IPS-NIHi7 (cell line): ENCODE results near the gene EGLN2.
"Not testable (repeated sequence)": the region's sequence is repeated elsewhere in the genome, so short reads cannot be mapped to it uniquely, and the experiment has no call there.

Experiments
- DNase-seq: peaks from one replicate; pipeline ENCODE4 v3.0.0; 2012; ENCODE audit warnings: mixed read lengths; ENCODE audit errors: extremely low spot score

EGLN2 gene

GRCh38 chr19:40798683-40799557 lies at the start of gene EGLN2:
TSS of gene EGLN2 (plus strand) at chr19:40799191. CDS start at chr19:40800573, 1,382 bp downstream.
- DNase-seq: peak; percentile 89

- peak; percentile 99 for DNase-seq
Observed at GRCh38 chr19:40750058-40750873, 48.7 kb upstream of the EGLN2 start, which contains the start of gene ACTMAP. TSS of gene ACTMAP (minus strand) at chr19:40750477. CDS start at chr19:40749803, 674 bp downstream.

DNA sequence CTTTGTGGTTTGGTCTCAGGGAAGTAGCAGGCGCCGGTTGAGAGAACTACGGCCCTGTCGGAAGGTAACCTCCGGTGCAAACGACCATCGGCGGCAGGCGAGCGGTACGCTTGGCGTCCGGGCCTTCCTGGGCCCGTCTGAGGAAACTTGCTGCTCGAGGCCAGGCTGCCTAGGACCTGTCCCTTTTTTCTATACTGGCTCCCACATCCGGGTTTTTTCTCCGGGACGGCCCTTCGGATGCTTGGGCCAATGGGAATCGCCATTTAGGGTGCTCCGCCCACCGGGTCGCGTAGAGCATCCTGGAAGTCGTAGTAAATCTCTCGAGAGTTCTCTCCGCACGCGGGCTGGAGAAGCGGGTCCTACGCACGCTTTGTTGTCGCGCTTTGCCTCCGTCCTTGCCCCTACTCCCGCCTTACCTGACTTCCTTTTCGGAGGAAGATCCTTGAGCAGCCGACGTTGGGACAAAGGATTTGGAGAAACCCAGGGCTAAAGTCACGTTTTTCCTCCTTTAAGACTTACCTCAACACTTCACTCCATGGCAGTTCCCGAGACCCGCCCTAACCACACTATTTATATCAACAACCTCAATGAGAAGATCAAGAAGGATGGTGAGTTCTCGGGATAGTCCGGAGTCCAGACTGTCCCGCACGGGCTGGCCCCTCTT lies 48.0 kb upstream of the EGLN2 start, which contains the start of gene SNRPA:
SNRPA (plus strand) TSS at position 330 of the 664 bp plus-strand sequence; CDS start at position 536, 206 bp downstream.
- DNase-seq: peak; percentile 95

GRCh38 chr19:40752257-40752781 lies 46.7 kb upstream of the EGLN2 start:
- DNase-seq: no peak

- no peak for DNase-seq
Observed at GRCh38 chr19:40754611-40755247, 44.3 kb upstream of the EGLN2 start.

GRCh38 chr19:40755248-40755624 lies 43.8 kb upstream of the EGLN2 start:
- DNase-seq: no peak

DNA sequence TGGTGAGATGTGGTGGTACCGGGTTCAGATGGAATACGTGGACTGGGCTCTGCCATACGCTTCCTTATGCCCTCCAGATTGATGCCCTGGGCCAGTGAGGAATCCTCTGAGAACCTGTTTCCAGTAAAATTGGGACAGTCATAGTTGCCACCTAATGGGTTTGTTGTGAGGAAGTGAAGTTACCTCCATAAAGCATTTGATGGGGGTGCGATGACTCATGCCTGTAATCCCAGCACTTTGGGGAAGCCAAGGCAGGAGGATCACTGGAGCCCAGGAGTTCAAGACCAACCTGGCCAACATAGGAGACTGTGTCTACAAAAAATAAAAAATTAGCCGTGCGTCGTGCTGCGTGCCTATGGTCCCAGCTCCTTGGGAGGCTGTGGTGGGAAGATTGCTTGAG lies 43.2 kb upstream of the EGLN2 start:
- no peak for DNase-seq

GRCh38 chr19:40756502-40757110 lies 42.4 kb upstream of the EGLN2 start:
- DNase-seq: no peak

GRCh38 chr19:40758491-40758890 lies 40.5 kb upstream of the EGLN2 start:
- no peak for DNase-seq

GRCh38 chr19:40759352-40759751 lies 39.6 kb upstream of the EGLN2 start:
- DNase-seq: no peak

DNA sequence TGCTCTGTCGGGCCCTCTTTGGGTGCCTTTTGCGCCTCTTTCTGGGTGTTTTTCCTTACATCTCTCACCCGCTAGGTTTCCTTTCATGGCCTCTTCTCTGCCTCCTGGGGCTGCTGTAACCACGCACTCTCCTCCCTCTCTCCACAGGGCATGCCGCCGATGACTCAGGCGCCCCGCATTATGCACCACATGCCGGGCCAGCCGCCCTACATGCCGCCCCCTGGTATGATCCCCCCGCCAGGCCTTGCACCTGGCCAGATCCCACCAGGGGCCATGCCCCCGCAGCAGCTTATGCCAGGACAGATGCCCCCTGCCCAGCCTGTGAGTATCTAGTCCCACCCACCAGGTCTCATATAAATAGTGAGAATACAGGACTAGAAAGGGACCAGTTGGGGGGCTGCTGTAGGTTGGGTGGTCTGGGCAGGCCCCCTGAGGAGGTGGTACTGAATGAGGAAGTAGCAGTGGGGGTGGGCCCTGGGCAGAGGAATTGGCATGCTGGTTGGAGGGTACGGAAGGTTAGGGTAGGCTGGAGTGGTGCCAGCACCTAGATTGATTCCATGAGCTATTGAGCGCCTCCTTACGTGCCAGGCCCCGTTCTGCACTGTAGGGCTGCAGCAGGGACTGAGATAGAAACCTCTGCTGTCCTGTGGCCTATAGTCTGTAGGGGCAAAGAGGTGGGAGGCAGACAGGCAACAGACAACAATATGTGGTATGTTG lies 36.1 kb upstream of the EGLN2 start:
- no peak for DNase-seq

- DNase-seq: no peak
Observed at GRCh38 chr19:40763526-40763925, 35.5 kb upstream of the EGLN2 start.

DNA sequence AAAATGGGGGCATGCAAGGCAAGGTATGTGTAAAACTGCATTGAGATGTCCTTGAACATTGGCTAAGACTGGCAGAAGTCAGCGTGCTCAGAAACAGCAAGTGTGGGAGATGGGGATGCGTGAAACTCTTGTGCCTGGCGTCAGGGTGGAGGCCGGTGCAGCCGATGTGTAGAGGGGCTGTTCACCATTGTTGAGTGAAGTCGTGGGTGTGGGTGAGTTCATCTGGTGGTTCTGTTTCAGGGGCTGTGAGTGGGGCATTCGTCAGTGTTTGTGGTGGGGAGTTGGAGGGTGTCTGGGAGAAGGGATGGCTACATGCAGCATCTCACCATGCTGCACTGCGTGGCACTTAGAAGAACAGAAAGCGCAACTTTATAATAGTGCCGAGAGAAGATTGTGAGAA lies 35.0 kb upstream of the EGLN2 start:
- DNase-seq: no peak

DNA sequence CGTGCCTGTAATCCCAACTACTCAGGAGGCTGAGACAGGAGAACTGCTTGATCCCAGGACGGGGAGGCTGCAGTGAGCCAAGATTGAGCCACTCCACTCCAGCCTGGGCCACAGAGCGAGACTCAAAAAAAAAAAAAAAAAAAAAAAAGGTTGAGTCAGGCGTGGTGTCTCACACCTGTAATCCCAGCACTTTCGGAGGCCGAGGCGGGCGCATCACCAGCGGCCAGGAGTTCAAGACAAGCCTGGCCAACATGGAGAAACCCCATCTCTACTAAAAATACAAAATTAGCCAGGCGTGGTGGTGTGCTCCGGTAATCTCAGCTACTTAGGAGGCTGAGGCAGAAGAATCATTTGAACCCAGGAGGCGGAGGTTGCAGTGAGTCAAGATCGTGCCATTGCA lies 32.6 kb upstream of the EGLN2 start:
- not testable (repeated sequence) for DNase-seq

GRCh38 chr19:40768869-40769268 lies 30.1 kb upstream of the EGLN2 start:
- DNase-seq: no peak

DNA sequence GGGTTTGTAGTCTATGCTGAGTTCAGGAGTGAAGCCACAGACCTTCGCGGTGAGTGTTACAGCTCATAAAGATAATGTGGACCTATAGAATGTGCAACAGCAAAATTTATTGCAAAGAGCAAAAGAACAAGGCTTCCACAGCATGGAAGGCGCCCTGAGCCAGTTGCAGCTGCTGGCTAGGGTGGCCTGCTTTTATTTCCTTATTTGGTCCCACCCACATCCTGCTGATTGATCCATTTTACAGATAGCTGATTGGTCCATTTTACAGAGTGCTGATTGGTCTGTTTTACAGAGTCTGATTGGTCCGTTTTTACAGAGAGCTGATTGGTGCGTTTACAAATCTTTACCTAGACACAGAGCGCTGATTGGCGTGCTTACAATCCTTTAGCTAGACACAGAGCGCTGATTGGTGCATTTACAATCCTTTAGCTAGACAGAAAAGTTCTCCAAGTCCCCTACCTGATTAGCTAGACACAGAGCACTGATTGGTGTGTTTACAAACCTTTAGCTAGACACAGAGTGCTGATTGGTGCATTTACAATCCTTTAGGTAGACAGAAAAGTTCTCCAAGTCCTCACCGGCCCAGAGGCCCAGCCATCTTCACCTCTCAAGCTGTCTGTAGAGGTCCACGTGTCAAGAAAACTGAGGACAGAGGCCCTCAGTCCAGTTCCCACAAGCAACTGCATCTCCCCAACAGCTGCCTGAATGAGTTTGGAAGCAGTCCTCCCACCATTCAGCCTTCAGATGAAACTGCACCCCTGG lies 27.7 kb upstream of the EGLN2 start:
- not testable (repeated sequence) for DNase-seq

- DNase-seq: no peak
Observed at GRCh38 chr19:40774916-40775631, 23.9 kb upstream of the EGLN2 start, which contains the start of gene MIA. TSS of gene MIA (plus strand) at chr19:40775521. CDS start at chr19:40775543, 22 bp downstream.

DNA sequence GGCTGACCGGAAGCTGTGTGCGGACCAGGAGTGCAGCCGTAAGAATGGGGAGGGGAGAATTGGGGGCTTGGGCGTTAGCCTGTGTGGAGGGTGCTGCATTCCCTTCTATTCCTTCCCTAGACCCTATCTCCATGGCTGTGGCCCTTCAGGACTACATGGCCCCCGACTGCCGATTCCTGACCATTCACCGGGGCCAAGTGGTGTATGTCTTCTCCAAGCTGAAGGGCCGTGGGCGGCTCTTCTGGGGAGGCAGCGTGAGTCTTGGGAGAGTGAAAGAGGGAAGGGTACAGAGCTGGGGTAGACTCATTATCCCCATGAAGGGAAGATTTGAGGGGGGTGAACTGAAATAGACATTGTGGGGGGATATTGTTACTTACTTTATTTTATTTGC lies 23.4 kb upstream of the EGLN2 start:
- no peak for DNase-seq

DNA sequence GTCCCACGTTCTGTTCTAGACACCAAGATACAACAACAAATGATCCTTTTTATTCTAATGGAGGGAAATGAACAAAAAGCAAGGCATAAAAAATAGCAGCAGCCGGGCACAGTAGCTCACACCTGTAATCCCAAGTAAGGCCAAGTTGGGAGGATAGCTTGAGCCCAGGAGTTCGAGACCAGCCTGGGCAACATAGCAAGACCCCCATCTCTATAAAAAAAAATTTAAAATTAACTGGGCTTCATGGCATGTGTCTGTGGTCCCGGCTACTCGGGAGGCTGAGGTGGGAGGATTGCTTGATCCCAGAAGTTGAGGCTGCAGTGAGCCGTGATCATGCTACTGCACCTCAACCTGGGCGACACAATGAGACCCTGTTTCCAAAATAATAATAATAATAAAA lies 22.6 kb upstream of the EGLN2 start:
- DNase-seq: no peak
